Tibial nerve (tissue), 3 donors: ENCODE data around the gene NTM.

ENCODE experiments used
- CTCF ChIP-seq, 5 experiments: fragments of 200-600 bp in 3 of 5; fragments of 450-650 bp in 2 of 5; sonication (generic) in 3 of 5; IDR thresholded peaks; one replicate each; pipeline ENCODE4 v1.5.1; 2016 to 2019; ENCODE audit warnings: antibody characterized with exemption in 5 of 5, mild to moderate bottlenecking in 3 of 5, moderate library complexity in 2 of 5
- POLR2A ChIP-seq, 2 donors: fragments of 450-650 bp; IDR thresholded peaks; one replicate each; pipeline ENCODE4 v1.6.1; 2017; ENCODE audit warnings: antibody characterized with exemption in 2 of 2, mild to moderate bottlenecking in 2 of 2, moderate library complexity in 2 of 2

- TF ChIP-seq CTCF (IDR thresholded peaks at IDR 0.05), result no peak
- TF ChIP-seq POLR2A (IDR thresholded peaks at IDR 0.05), result no peak
These were observed 960.1 kb downstream of the NTM start for GRCh38 chr11:132330515-132330914.
